ENCODE results near the gene COQ4.

The COQ4 gene

GRCh38 chr9:128372784-128373183 lies 50.1 kb downstream of the COQ4 start:
- DNase-seq (ENCODE audit: low read depth, low spot score) = no peak

GRCh38 chr9:128374221-128374675 lies 51.6 kb downstream of the COQ4 start:
- no peak for DNase-seq (ENCODE audit: low read depth, low spot score)

DNA sequence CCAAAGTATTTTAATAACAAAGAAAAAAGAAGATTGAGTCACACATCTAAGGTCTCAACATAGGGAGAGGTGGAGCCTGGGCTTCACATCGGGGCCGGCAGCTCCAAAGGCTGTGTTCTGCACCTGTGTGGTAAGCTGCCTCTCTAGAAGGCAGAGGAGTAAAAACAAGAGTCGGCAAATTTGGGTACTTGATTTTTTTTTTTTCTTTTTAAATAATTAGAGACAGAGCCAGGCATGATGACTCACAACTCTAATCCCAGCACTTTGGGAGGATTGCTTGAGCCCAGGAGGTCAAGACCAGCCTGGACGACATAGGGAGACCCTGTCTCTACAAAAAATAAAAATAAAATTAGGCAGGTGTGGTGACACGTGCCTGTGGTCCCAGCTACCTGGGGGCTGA lies 53.2 kb downstream of the COQ4 start:
- no peak for DNase-seq (ENCODE audit: low read depth, low spot score)

DNA sequence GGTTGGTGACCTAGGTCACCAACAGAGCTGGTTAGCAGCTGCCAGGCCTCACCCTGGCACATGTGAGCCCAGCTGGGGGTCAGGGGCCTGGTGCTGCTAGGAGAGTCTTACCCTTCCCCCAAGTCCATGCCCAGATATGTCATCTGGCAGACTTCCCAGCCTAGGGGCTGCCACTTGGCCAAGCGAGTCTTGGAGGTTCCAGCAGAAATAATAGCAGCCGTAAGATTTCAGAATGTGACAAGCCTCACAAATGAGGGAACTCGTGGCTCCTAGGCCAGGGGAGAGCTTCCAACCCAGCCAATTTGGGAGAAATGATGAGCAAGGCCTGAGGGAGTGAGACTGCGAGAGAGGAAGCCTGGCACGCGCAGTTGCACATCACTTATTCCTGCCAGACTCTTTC lies 59.6 kb downstream of the COQ4 start:
- DNase-seq (ENCODE audit: low read depth, low spot score) = no peak

DNA sequence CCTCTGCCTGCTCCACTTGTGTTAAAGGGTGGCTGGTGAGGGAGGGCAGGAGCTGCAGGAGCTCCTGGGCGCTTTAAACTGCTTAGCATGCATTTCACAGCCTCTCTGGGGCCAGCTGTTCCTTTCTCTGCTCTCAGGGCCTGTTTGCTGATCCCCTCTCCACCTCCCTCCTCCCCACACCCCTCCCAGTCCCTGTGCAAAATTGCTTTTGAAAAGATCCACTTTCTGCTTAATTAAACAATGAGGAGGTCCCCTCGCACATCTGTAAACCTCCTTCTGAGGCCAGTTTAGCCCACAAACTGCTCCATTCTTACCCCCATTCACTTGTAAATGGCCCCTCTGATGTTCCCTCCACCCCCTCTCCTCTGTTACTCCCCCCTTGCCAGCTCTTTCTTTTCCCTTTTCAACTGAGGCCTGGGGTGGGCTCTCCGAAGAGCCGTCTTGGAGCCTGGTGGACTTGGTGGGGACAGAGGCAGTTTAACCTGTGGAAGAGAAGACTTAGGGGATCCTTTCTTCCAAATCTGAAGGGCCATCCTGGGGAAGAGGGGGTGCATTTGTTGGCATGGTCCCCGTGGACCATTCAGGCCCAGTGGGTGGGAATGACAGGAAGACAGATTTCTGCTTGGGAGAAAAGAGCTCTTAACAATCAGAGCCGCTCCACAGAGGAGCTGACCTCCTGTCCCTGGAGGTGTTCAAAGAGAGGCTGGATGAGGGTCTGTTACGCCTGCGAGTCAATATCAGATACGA lies 60.5 kb downstream of the COQ4 start:
- no peak for DNase-seq (ENCODE audit: low read depth, low spot score)
